PFSK-1 (cell line): Measurements from ENCODE around the gene KCNJ1.

Experiments used
- FOXP2 ChIP-seq: optimal IDR thresholded peaks from 2 replicates; pipeline ENCODE3; 2011; ENCODE audit warnings: borderline replicate concordance, control low read depth, inconsistent platforms; ENCODE audit not compliant: insufficient read depth; ENCODE audit errors: extremely low read length, extremely low read depth
- POLR2AphosphoS5 ChIP-seq: IDR thresholded peaks from 2 replicates; pipeline ENCODE4 v1.6.1; 2012; ENCODE audit warnings: low read depth, mild to moderate bottlenecking, control low read depth, low read length, moderate library complexity
- REST ChIP-seq, 2 experiments: IDR thresholded peaks; 2 replicates each; pipeline versions ENCODE4 v1.6.1 to v1.8.0; 2011 to 2012; ENCODE audit warnings: low read depth in 2 of 2, low read length in 2 of 2, control low read depth in 1 of 2, inconsistent platforms in 1 of 2, mild to moderate bottlenecking in 1 of 2, moderate library complexity in 1 of 2; ENCODE audit not compliant: insufficient read depth in 1 of 2
- SIN3A ChIP-seq: IDR thresholded peaks from 2 replicates; pipeline ENCODE4 v1.6.1; 2012; ENCODE audit warnings: mild to moderate bottlenecking, low read length, moderate library complexity, borderline replicate concordance; ENCODE audit not compliant: insufficient read depth
- TAF1 ChIP-seq: IDR thresholded peaks from 2 replicates; pipeline ENCODE4 v1.6.1; 2012; ENCODE audit warnings: low read length, control low read depth, borderline replicate concordance; ENCODE audit not compliant: insufficient read depth

KCNJ1 gene

GRCh38 chr11:128897826-128898225 lies 30.7 kb upstream of the KCNJ1 start:
- TF ChIP-seq TAF1 = no peak
- no peak for TF ChIP-seq FOXP2
- no peak for TF ChIP-seq REST (IDR thresholded peaks at IDR 0.05; ENCODE audit: insufficient read depth in 1 of 2, low read depth in 2 of 2, low read length in 2 of 2)
- no peak for TF ChIP-seq SIN3A

- no peak for TF ChIP-seq TAF1
- no peak for TF ChIP-seq POLR2AphosphoS5
- no peak for TF ChIP-seq SIN3A
- no peak for TF ChIP-seq FOXP2
- no peak for TF ChIP-seq REST (IDR thresholded peaks at IDR 0.05; ENCODE audit: insufficient read depth in 1 of 2, low read depth in 2 of 2, low read length in 2 of 2)
Measured at GRCh38 chr11:128896356-128896755, 29.3 kb upstream of the KCNJ1 start.

- TF ChIP-seq FOXP2 (no peak), REST (IDR thresholded peaks at IDR 0.05; ENCODE audit: insufficient read depth in 1 of 2, low read depth in 2 of 2, low read length in 2 of 2) (no peak), TAF1 (no peak), SIN3A (no peak), POLR2AphosphoS5 (no peak)
Measured at GRCh38 chr11:128895526-128895925, 28.4 kb upstream of the KCNJ1 start.

GRCh38 chr11:128894685-128895084 lies 27.6 kb upstream of the KCNJ1 start:
- TF ChIP-seq TAF1 = no peak
- no peak for TF ChIP-seq FOXP2
- no peak for TF ChIP-seq SIN3A

- TF ChIP-seq TAF1 (no peak), SIN3A (no peak), FOXP2 (no peak), REST (IDR thresholded peaks at IDR 0.05; ENCODE audit: insufficient read depth in 1 of 2, low read depth in 2 of 2, low read length in 2 of 2) (no peak), POLR2AphosphoS5 (no peak)
Measured at GRCh38 chr11:128894286-128894681, 27.2 kb upstream of the KCNJ1 start.
